WTC11 (cell line): ENCODE data around the gene KRT16. TPM values are rescaled to one million over a fixed set of nuclear protein-coding genes. Genes with fewer than 3 reads are reported as not detected.

ENCODE experiments used
- ATAC-seq: fragments of 200-7000 bp; cut with Tn5 transposase; 2 replicates; pipeline ENCODE4 v1.10.0; 2021; ENCODE audit warnings: mild to moderate bottlenecking, moderate library complexity
- CTCF ChIA-PET: fragments of 300-600 bp; sonication (Branson Sonifier 250); formaldehyde crosslinking; loops from one replicate; lab custom pipeline; 2021; ENCODE audit warnings: antibody characterized with exemption; lab: Charles Lee
- POLR2A ChIA-PET: fragments of 350-600 bp; sonication (Branson Sonifier 250); formaldehyde crosslinking; loops from one replicate; lab custom pipeline; 2021; ENCODE audit warnings: antibody characterized with exemption; lab: Charles Lee
- DNase-seq: peaks from one replicate; pipeline ENCODE4 v3.0.0; 2021; ENCODE audit warnings: low spot score
- H3K27ac Mint-ChIP-seq: 2 replicates; pipeline ENCODE4 v1.8.0; 2021; ENCODE audit warnings: mixed read lengths
- H3K27me3 Mint-ChIP-seq: 2 replicates; pipeline ENCODE4 v1.8.0; 2021; ENCODE audit warnings: low read depth, mild to moderate bottlenecking, moderate library complexity, mixed read lengths
- H3K36me3 Mint-ChIP-seq: 2 replicates; pipeline ENCODE4 v1.8.0; 2021; ENCODE audit warnings: mixed read lengths
- H3K4me1 Mint-ChIP-seq: 2 replicates; pipeline ENCODE4 v1.8.0; 2022; ENCODE audit warnings: mixed read lengths
- H3K4me3 Mint-ChIP-seq: 2 replicates; pipeline ENCODE4 v1.8.0; 2021; ENCODE audit warnings: mild to moderate bottlenecking, moderate library complexity, mixed read lengths
- H3K9me3 Mint-ChIP-seq: 2 replicates; pipeline ENCODE4 v1.8.0; 2021; ENCODE audit warnings: mixed read lengths
- AFF4 ChIP-seq: sonication (generic); formaldehyde crosslinking; IDR thresholded peaks from 2 replicates; pipeline ENCODE4 v1.8.1; 2023; ENCODE audit warnings: mild to moderate bottlenecking, missing genetic modification reagents, borderline replicate concordance
- CBFB ChIP-seq: sonication (generic); formaldehyde crosslinking; IDR thresholded peaks from 2 replicates; pipeline ENCODE4 v1.8.1; 2022; ENCODE audit warnings: mild to moderate bottlenecking, low read depth, missing genetic modification reagents
- JAZF1 ChIP-seq: fragments of 250-450 bp; sonication (Bioruptor Pico); IDR thresholded peaks from 2 replicates; pipeline ENCODE4 v1.9.0; 2021; ENCODE audit warnings: moderate library complexity, mild to moderate bottlenecking, inconsistent platforms
- MLX ChIP-seq: sonication (generic); formaldehyde crosslinking; IDR thresholded peaks from 2 replicates; pipeline ENCODE4 v1.8.1; 2023; ENCODE audit warnings: mild to moderate bottlenecking, missing genetic modification reagents, moderate library complexity
- MYBL2 ChIP-seq: sonication (generic); formaldehyde crosslinking; IDR thresholded peaks from 2 replicates; pipeline ENCODE4 v1.8.1; 2023; ENCODE audit warnings: mild to moderate bottlenecking, moderate library complexity, missing genetic modification reagents
- SMAD4 ChIP-seq: sonication (generic); formaldehyde crosslinking; IDR thresholded peaks from 2 replicates; pipeline ENCODE4 v1.8.0; 2022; ENCODE audit warnings: mild to moderate bottlenecking, missing genetic modification reagents
- SP1 ChIP-seq: sonication (generic); formaldehyde crosslinking; conservative IDR thresholded peaks from 2 replicates; pipeline ENCODE4 v1.8.1; 2022; ENCODE audit warnings: missing genetic modification reagents
- ZNF121 ChIP-seq: sonication (generic); formaldehyde crosslinking; IDR thresholded peaks from 2 replicates; pipeline ENCODE4 v1.8.0; 2023; ENCODE audit warnings: missing genetic modification reagents
- ZNF396 ChIP-seq: fragments of 250-450 bp; sonication (Bioruptor Pico); IDR thresholded peaks from 2 replicates; pipeline ENCODE4 v1.8.0; 2021; ENCODE audit warnings: mild to moderate bottlenecking, moderate library complexity, borderline replicate concordance
- ZNF671 ChIP-seq: fragments of 250-450 bp; sonication (Bioruptor Pico); IDR thresholded peaks from 2 replicates; pipeline ENCODE4 v1.8.0; 2021; ENCODE audit warnings: mild to moderate bottlenecking
- total RNA-seq: library from RNA; stranded (reverse); gene quantifications from 3 replicates; pipeline ENCODE4 v1.2.3, GENCODE V29; 2021
- TF ChIP-seq, protein P1 (sequence below): fragments of 250-450 bp; sonication (Bioruptor Pico); IDR thresholded peaks from 2 replicates; pipeline ENCODE4 v1.9.0; 2021; ENCODE audit warnings: mild to moderate bottlenecking
- TF ChIP-seq, protein P2 (sequence below): sonication (generic); formaldehyde crosslinking; IDR thresholded peaks from 2 replicates; pipeline ENCODE4 v1.8.0; 2023; ENCODE audit warnings: missing genetic modification reagents
- TF ChIP-seq, protein P3 (sequence below): sonication (generic); formaldehyde crosslinking; conservative IDR thresholded peaks from 2 replicates; pipeline ENCODE4 v1.8.1; 2023; ENCODE audit warnings: mild to moderate bottlenecking, low read depth, missing genetic modification reagents, moderate library complexity
- TF ChIP-seq, protein P4 (sequence below): sonication (generic); formaldehyde crosslinking; IDR thresholded peaks from 2 replicates; pipeline ENCODE4 v1.8.0; 2022; ENCODE audit warnings: mild to moderate bottlenecking, missing genetic modification reagents

The KRT16 gene
- total RNA-seq, 1 experiment from 2014 or later = not detected

DNA sequence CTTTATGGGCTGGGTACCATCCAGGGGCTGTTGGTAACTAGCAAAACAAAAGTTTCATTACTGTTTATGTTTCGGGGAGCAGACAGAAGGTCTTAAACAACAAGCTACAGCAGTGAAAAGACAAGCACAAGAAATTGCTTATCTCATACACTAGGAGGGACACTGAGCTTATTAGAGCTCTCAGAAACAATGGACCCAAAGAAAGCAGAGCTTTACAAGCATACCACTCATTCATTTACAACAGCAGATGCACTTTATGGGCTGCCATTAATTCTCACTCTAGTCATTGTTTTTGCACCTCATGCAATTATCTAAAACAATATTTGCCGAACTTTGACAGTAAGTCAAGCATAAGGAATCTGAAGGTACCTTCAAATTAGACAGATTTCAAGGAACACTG, 10.0 kb downstream of the KRT16 start:
- Mint-ChIP-seq H3K36me3 (peaks cover 10% of the 10 kb centered on the region), H3K27ac (no peak overlapping the region)
- ATAC-seq = no peak
- TF ChIP-seq, protein P1, sequence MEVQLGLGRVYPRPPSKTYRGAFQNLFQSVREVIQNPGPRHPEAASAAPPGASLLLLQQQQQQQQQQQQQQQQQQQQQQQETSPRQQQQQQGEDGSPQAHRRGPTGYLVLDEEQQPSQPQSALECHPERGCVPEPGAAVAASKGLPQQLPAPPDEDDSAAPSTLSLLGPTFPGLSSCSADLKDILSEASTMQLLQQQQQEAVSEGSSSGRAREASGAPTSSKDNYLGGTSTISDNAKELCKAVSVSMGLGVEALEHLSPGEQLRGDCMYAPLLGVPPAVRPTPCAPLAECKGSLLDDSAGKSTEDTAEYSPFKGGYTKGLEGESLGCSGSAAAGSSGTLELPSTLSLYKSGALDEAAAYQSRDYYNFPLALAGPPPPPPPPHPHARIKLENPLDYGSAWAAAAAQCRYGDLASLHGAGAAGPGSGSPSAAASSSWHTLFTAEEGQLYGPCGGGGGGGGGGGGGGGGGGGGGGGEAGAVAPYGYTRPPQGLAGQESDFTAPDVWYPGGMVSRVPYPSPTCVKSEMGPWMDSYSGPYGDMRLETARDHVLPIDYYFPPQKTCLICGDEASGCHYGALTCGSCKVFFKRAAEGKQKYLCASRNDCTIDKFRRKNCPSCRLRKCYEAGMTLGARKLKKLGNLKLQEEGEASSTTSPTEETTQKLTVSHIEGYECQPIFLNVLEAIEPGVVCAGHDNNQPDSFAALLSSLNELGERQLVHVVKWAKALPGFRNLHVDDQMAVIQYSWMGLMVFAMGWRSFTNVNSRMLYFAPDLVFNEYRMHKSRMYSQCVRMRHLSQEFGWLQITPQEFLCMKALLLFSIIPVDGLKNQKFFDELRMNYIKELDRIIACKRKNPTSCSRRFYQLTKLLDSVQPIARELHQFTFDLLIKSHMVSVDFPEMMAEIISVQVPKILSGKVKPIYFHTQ (CRISPR knock-in tag) = no peak
- TF ChIP-seq, protein P2, sequence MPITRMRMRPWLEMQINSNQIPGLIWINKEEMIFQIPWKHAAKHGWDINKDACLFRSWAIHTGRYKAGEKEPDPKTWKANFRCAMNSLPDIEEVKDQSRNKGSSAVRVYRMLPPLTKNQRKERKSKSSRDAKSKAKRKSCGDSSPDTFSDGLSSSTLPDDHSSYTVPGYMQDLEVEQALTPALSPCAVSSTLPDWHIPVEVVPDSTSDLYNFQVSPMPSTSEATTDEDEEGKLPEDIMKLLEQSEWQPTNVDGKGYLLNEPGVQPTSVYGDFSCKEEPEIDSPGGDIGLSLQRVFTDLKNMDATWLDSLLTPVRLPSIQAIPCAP (CRISPR knock-in tag) = no peak
- TF ChIP-seq, protein P3, sequence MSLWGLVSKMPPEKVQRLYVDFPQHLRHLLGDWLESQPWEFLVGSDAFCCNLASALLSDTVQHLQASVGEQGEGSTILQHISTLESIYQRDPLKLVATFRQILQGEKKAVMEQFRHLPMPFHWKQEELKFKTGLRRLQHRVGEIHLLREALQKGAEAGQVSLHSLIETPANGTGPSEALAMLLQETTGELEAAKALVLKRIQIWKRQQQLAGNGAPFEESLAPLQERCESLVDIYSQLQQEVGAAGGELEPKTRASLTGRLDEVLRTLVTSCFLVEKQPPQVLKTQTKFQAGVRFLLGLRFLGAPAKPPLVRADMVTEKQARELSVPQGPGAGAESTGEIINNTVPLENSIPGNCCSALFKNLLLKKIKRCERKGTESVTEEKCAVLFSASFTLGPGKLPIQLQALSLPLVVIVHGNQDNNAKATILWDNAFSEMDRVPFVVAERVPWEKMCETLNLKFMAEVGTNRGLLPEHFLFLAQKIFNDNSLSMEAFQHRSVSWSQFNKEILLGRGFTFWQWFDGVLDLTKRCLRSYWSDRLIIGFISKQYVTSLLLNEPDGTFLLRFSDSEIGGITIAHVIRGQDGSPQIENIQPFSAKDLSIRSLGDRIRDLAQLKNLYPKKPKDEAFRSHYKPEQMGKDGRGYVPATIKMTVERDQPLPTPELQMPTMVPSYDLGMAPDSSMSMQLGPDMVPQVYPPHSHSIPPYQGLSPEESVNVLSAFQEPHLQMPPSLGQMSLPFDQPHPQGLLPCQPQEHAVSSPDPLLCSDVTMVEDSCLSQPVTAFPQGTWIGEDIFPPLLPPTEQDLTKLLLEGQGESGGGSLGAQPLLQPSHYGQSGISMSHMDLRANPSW (CRISPR knock-in tag) = no peak
- TF ChIP-seq ZNF671 (CRISPR knock-in tag) (no peak), AFF4 (no peak), MYBL2 (CRISPR knock-in tag) (no peak), SP1 (CRISPR knock-in tag) (no peak), CBFB (CRISPR knock-in tag) (no peak), JAZF1 (no peak), ZNF121 (CRISPR knock-in tag) (no peak), ZNF396 (CRISPR knock-in tag) (no peak), MLX (CRISPR knock-in tag) (no peak), SMAD4 (CRISPR knock-in tag) (no peak)
- TF ChIP-seq, all 79 proteins: peak for 0
- peaks cover 18% of the 10 kb centered on the region for H3K9me3 Mint-ChIP-seq
- ChIA-PET POLR2A (interaction anchor here (0.7 kb wide), 1 partner anchor 70 kb away, joined by 3 read pairs; no protein-coding TSS in a partner anchor), CTCF (interaction anchor here (0.7 to 2.3 kb wide), 6 partner anchors 23 to 185 kb away, joined by 3 to 11 read pairs (median 8); no protein-coding TSS in a partner anchor)
- DNase-seq = no peak
- no peak overlapping the region for H3K4me3 Mint-ChIP-seq
- H3K4me1 Mint-ChIP-seq = 0 out of 2 replicates have a peak, but pooled peaks cover 3% of the 10 kb centered on the region
- H3K27me3 Mint-ChIP-seq = peaks cover 8% of the 10 kb centered on the region; the same call in 1 of the 2 replicates

DNA sequence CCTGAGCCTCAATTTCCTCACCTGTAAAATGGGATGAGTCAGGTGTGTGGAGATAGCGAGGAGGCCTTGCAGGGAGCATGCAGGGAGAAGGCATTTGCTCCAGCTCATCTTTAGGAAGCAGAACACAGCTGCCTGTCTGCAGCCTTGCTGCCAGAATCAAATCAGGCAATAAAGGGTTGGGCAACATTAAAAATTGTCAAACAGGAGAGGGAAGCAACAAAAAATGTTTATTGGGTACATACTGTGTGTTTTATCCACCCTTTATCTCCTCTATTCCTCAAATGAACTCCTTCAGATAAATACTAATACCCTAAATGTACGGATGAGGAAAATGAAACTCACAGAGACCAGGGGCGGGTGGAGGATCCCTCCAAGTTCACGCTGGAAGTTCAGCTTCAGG, 12.2 kb downstream of the KRT16 start:
- no peak for ATAC-seq
- H3K4me3 Mint-ChIP-seq = no peak overlapping the region
- H3K4me1 Mint-ChIP-seq = 0 out of 2 replicates have a peak, but pooled peaks cover 3% of the 10 kb centered on the region
- CTCF ChIA-PET = interaction anchor here (1.4 to 1.8 kb wide), 5 partner anchors 9 to 63 kb away, joined by 5 to 15 read pairs (median 8); no protein-coding TSS in a partner anchor
- H3K27ac Mint-ChIP-seq = no peak overlapping the region
- POLR2A ChIA-PET = no interaction called here
- H3K27me3 Mint-ChIP-seq = no peaks in the 10 kb centered on the region; the same call in 1 of the 2 replicates
- H3K36me3 Mint-ChIP-seq = no peaks in the 10 kb centered on the region
- DNase-seq = no peak
- H3K9me3 Mint-ChIP-seq = 0 out of 2 replicates have a peak, but pooled peaks cover 3% of the 10 kb centered on the region
- TF ChIP-seq, protein P4, sequence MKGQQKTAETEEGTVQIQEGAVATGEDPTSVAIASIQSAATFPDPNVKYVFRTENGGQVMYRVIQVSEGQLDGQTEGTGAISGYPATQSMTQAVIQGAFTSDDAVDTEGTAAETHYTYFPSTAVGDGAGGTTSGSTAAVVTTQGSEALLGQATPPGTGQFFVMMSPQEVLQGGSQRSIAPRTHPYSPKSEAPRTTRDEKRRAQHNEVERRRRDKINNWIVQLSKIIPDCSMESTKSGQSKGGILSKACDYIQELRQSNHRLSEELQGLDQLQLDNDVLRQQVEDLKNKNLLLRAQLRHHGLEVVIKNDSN = no peak
- no peak for TF ChIP-seq SMAD4 (CRISPR knock-in tag)
- no peak for TF ChIP-seq SP1 (CRISPR knock-in tag)
- no peak for TF ChIP-seq AFF4
